Measurements from ENCODE around the gene RUFY4.
"Not testable (repeated sequence)": the region's sequence is repeated elsewhere in the genome, so short reads cannot be mapped to it uniquely, and the experiment has no call there.

RUFY4 gene, protein sequence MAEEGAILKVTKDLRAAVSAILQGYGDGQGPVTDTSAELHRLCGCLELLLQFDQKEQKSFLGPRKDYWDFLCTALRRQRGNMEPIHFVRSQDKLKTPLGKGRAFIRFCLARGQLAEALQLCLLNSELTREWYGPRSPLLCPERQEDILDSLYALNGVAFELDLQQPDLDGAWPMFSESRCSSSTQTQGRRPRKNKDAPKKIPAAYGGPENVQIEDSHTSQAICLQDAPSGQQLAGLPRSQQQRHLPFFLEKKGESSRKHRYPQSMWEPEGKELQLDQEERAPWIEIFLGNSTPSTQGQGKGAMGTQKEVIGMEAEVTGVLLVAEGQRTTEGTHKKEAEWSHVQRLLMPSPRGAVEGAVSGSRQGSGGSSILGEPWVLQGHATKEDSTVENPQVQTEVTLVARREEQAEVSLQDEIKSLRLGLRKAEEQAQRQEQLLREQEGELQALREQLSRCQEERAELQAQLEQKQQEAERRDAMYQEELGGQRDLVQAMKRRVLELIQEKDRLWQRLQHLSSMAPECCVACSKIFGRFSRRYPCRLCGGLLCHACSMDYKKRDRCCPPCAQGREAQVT

GRCh38 chr2:218068721-218069334 is at the start of gene RUFY4:
Gene RUFY4, plus strand, starts transcription at chr2:218069253. Its CDS starts 1,353 bp downstream, at chr2:218070606.
- peak; percentile 58 for DNase-seq (ENCODE audit: extremely low read depth, insufficient read length)
- not testable (repeated sequence) for H3K27me3 ChIP-seq (replicated peaks; ENCODE audit: control insufficient read depth, insufficient read depth, low read length); H3K36me3 ChIP-seq (ENCODE audit: control insufficient read depth, insufficient read depth, low read length)
- peak; percentile 75 for TF ChIP-seq CTCF (IDR thresholded peaks at IDR 0.05; ENCODE audit: insufficient read depth, low read length, poor library complexity, severe bottlenecking)
- H3K4me3 ChIP-seq (replicated peaks; ENCODE audit: low read depth, low read length): peak within 1 kb of the TSS; percentile 39

DNA sequence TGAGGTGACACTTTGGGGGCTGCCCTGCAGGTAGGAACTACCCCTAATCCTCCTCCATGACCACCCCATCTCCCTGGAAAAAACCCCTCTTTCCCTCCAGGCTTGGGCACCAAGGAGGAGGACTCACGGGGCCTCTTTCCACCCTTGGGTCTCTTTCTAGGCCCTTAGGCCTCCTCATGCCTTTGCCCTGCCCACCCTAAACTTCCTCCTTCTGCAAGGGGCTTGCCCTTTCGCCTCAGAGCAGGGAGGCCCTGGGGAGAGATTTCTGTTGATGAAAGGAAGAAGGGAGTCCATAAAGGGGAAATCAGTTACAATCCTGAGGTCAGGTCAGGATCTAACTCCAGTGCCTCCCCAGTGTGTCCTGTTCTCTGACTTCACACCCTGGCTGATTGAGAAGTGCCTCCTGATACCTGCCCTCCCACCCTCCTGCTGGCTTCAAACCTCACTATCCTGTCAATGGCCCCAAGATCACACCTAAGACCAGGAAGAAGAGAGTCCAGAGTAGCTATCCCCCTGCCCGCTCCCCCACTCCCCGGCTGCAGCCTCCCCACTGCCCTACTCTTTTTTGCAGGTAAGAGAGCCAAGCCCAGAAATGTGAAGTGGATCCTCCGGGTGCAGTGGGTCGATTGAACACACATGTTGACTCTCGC is 49.5 kb upstream of the RUFY4 start:
- no peak for DNase-seq (ENCODE audit: extremely low read depth, insufficient read length)

GRCh38 chr2:218020281-218020680 is 48.8 kb upstream of the RUFY4 start:
- no peaks in the 10 kb centered on the region; the same call in 1 of the 2 replicates for H3K27me3 ChIP-seq (replicated peaks; ENCODE audit: control insufficient read depth, insufficient read depth, low read length)
- TF ChIP-seq CTCF (IDR thresholded peaks at IDR 0.05; ENCODE audit: insufficient read depth, low read length, poor library complexity, severe bottlenecking): no peak
- H3K36me3 ChIP-seq (ENCODE audit: control insufficient read depth, insufficient read depth, low read length): no peaks in the 10 kb centered on the region
- no peak overlapping the region for H3K4me3 ChIP-seq (replicated peaks; ENCODE audit: low read depth, low read length)
- DNase-seq (ENCODE audit: extremely low read depth, insufficient read length): no peak

More for the DNA sequence above, 49.5 kb upstream of the RUFY4 start:
- no peak for TF ChIP-seq CTCF (IDR thresholded peaks at IDR 0.05; ENCODE audit: insufficient read depth, low read length, poor library complexity, severe bottlenecking)
- Histone ChIP-seq H3K4me3 (replicated peaks; ENCODE audit: low read depth, low read length) (no peak overlapping the region), H3K36me3 (ENCODE audit: control insufficient read depth, insufficient read depth, low read length) (no peaks in the 10 kb centered on the region), H3K27me3 (replicated peaks; ENCODE audit: control insufficient read depth, insufficient read depth, low read length) (no peaks in the 10 kb centered on the region; the same call in 1 of the 2 replicates)

- no peaks in the 10 kb centered on the region for H3K36me3 ChIP-seq (ENCODE audit: control insufficient read depth, insufficient read depth, low read length)
- no peak for TF ChIP-seq CTCF (IDR thresholded peaks at IDR 0.05; ENCODE audit: insufficient read depth, low read length, poor library complexity, severe bottlenecking)
- H3K27me3 ChIP-seq (replicated peaks; ENCODE audit: control insufficient read depth, insufficient read depth, low read length): no peaks in the 10 kb centered on the region; the same call in 1 of the 2 replicates
- DNase-seq (ENCODE audit: extremely low read depth, insufficient read length): no peak
- H3K4me3 ChIP-seq (replicated peaks; ENCODE audit: low read depth, low read length): no peak overlapping the region
Observed at GRCh38 chr2:218020966-218021535, 48.0 kb upstream of the RUFY4 start.

DNA sequence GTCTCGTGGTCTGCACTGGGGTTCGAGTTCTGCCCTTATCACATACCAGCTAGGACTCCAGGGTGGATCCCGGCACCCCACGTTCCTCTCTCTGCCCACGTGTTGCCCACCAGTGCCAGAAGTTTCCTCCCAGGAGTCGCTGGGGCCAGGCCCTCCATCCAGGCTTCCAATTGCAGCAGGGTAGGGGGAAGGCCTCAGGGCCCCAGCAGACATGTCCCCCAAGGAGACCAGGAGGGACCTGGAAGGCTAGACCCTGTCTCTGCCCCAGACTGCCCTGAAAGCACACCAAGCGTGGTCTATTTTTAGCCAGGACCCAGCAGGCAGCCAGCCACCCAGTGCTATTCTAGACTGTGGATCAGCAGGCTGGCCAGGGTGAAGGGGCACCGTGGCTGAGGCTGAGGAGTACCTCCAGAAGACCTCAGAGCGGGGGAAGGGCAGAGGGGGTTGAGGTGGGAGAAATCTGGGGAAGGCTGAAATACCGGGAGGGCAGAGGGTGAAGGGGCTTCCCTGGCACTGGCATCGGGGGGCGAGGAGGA is 47.4 kb upstream of the RUFY4 start:
- DNase-seq (ENCODE audit: extremely low read depth, insufficient read length): no peak
- Histone ChIP-seq H3K36me3 (ENCODE audit: control insufficient read depth, insufficient read depth, low read length) (no peaks in the 10 kb centered on the region), H3K4me3 (replicated peaks; ENCODE audit: low read depth, low read length) (no peak overlapping the region), H3K27me3 (replicated peaks; ENCODE audit: control insufficient read depth, insufficient read depth, low read length) (no peaks in the 10 kb centered on the region; the same call in 1 of the 2 replicates)
- TF ChIP-seq CTCF (IDR thresholded peaks at IDR 0.05; ENCODE audit: insufficient read depth, low read length, poor library complexity, severe bottlenecking): no peak
